Endothelial cell (in vitro differentiated cells): Measurements from ENCODE around the gene PARD3B. TPM values are rescaled to one million over a fixed set of nuclear protein-coding genes. Genes with fewer than 3 reads are reported as not detected.

Experiments
- DNase-seq: peaks from one replicate; pipeline ENCODE4 v3.0.0; 2021; ENCODE audit warnings: low spot score
- H3K27ac Mint-ChIP-seq: one replicate; pipeline ENCODE4 v1.8.0; 2021; ENCODE audit warnings: mixed read lengths, inconsistent platforms; ENCODE audit not compliant: unreplicated experiment
- H3K27me3 Mint-ChIP-seq: one replicate; pipeline ENCODE4 v1.8.0; 2021; ENCODE audit warnings: mild to moderate bottlenecking, moderate library complexity, mixed read lengths, inconsistent platforms; ENCODE audit not compliant: unreplicated experiment
- H3K36me3 Mint-ChIP-seq: one replicate; pipeline ENCODE4 v1.8.0; 2021; ENCODE audit warnings: mild to moderate bottlenecking, low read depth, mixed read lengths, inconsistent platforms; ENCODE audit not compliant: unreplicated experiment
- H3K4me1 Mint-ChIP-seq: one replicate; pipeline ENCODE4 v1.8.0; 2021; ENCODE audit warnings: mild to moderate bottlenecking, mixed read lengths, inconsistent platforms; ENCODE audit not compliant: unreplicated experiment
- H3K4me3 Mint-ChIP-seq: one replicate; pipeline ENCODE4 v1.8.0; 2021; ENCODE audit warnings: mild to moderate bottlenecking, mixed read lengths, inconsistent platforms; ENCODE audit not compliant: unreplicated experiment
- H3K9me3 Mint-ChIP-seq: one replicate; pipeline ENCODE4 v1.8.0; 2021; ENCODE audit warnings: mixed read lengths, inconsistent platforms; ENCODE audit not compliant: unreplicated experiment
- CTCF ChIP-seq: fragments of 200-600 bp; sonication (generic); IDR thresholded peaks from one replicate; pipeline ENCODE4 v1.5.0; 2021; ENCODE audit warnings: antibody characterized with exemption; ENCODE audit not compliant: unreplicated experiment
- total RNA-seq: library from RNA; stranded (reverse); fragmentation: NEBNext Ultra II Directional; extraction: Animal tissue kit (Norgen Biotek cat#: 25700); gene quantifications from one replicate; pipeline ENCODE4 v1.2.1, GENCODE V29; 2021; ENCODE audit not compliant: unreplicated experiment

Gene PARD3B
- total RNA-seq, 1 donor from 2014 or later, result 17.4 TPM

GRCh38 chr2:205170399-205170798 is 625.1 kb downstream of the PARD3B start:
- Mint-ChIP-seq H3K4me3 (no peak overlapping the region), H3K4me1 (peaks cover 29% of the 10 kb centered on the region), H3K36me3 (peaks cover 13% of the 10 kb centered on the region), H3K27ac (peak overlapping the region; percentile 32), H3K9me3 (no peaks in the 10 kb centered on the region), H3K27me3 (peaks cover 3% of the 10 kb centered on the region)
- TF ChIP-seq CTCF, result no peak
- DNase-seq, result no peak

GRCh38 chr2:205171261-205171940 is 626.1 kb downstream of the PARD3B start:
- no peak for TF ChIP-seq CTCF
- H3K36me3 Mint-ChIP-seq, result peaks cover 13% of the 10 kb centered on the region
- peak overlapping the region; percentile 48 for H3K27ac Mint-ChIP-seq
- H3K27me3 Mint-ChIP-seq, result peaks cover 2% of the 10 kb centered on the region
- H3K4me3 Mint-ChIP-seq, result no peak overlapping the region
- no peaks in the 10 kb centered on the region for H3K9me3 Mint-ChIP-seq
- DNase-seq, result no peak
- peaks cover 34% of the 10 kb centered on the region for H3K4me1 Mint-ChIP-seq

- H3K27me3 Mint-ChIP-seq, result peaks cover 2% of the 10 kb centered on the region
- peaks cover 6% of the 10 kb centered on the region for H3K36me3 Mint-ChIP-seq
- no peaks in the 10 kb centered on the region for H3K9me3 Mint-ChIP-seq
- H3K27ac Mint-ChIP-seq, result no peak overlapping the region
- H3K4me3 Mint-ChIP-seq, result no peak overlapping the region
- TF ChIP-seq CTCF, result no peak
- H3K4me1 Mint-ChIP-seq, result peaks cover 5% of the 10 kb centered on the region
- DNase-seq, result no peak
Observed at GRCh38 chr2:205175831-205176230, 630.6 kb downstream of the PARD3B start.

- H3K9me3 Mint-ChIP-seq, result no peaks in the 10 kb centered on the region
- H3K27ac Mint-ChIP-seq, result no peak overlapping the region
- no peak for TF ChIP-seq CTCF
- H3K27me3 Mint-ChIP-seq, result peaks cover 2% of the 10 kb centered on the region
- peaks cover 4% of the 10 kb centered on the region for H3K4me1 Mint-ChIP-seq
- H3K36me3 Mint-ChIP-seq, result peaks cover 2% of the 10 kb centered on the region
- DNase-seq, result no peak
- H3K4me3 Mint-ChIP-seq, result no peak overlapping the region
Observed at GRCh38 chr2:205176546-205176945, 631.3 kb downstream of the PARD3B start.

- no peaks in the 10 kb centered on the region for H3K36me3 Mint-ChIP-seq
- H3K9me3 Mint-ChIP-seq, result no peaks in the 10 kb centered on the region
- no peak for TF ChIP-seq CTCF
- H3K27me3 Mint-ChIP-seq, result peaks cover 2% of the 10 kb centered on the region
- no peak overlapping the region for H3K4me3 Mint-ChIP-seq
- DNase-seq, result no peak
- H3K27ac Mint-ChIP-seq, result no peak overlapping the region
- peaks cover 4% of the 10 kb centered on the region for H3K4me1 Mint-ChIP-seq
Observed at GRCh38 chr2:205177546-205177945, 632.3 kb downstream of the PARD3B start.
